ENCODE results near the gene IGSF9B. TPM values are rescaled to one million over a fixed set of nuclear protein-coding genes. Genes with fewer than 3 reads are reported as not detected.

Gene IGSF9B
- total RNA-seq, 1 experiment from 2014 or later: not detected

- Histone ChIP-seq H3K36me3 (no peaks in the 10 kb centered on the region), H3K4me3 (no peak overlapping the region), H3K4me1 (replicated peaks) (no peaks in the 10 kb centered on the region), H3K9me3 (replicated peaks) (no peaks in the 10 kb centered on the region), H3K27me3 (replicated peaks) (no peaks in the 10 kb centered on the region), H3K27ac (no peak overlapping the region)
- no peak for DNase-seq (ENCODE audit: low read depth in 1 of 2, low spot score in 2 of 2)
Measured at GRCh38 chr11:133898031-133898769, 58.6 kb downstream of the IGSF9B start.

GRCh38 chr11:133897331-133897650 lies 59.5 kb downstream of the IGSF9B start:
- DNase-seq (ENCODE audit: low read depth in 1 of 2, low spot score in 2 of 2): no peak
- Histone ChIP-seq H3K4me1 (replicated peaks) (no peaks in the 10 kb centered on the region), H3K27ac (no peak overlapping the region), H3K9me3 (replicated peaks) (no peaks in the 10 kb centered on the region), H3K27me3 (replicated peaks) (no peaks in the 10 kb centered on the region), H3K36me3 (no peaks in the 10 kb centered on the region), H3K4me3 (no peak overlapping the region)

- no peak for DNase-seq (ENCODE audit: low read depth in 1 of 2, low spot score in 2 of 2)
- no peaks in the 10 kb centered on the region for H3K4me1 ChIP-seq (replicated peaks)
- H3K27ac ChIP-seq: no peak overlapping the region
- no peak overlapping the region for H3K4me3 ChIP-seq
- no peaks in the 10 kb centered on the region for H3K27me3 ChIP-seq (replicated peaks)
- H3K36me3 ChIP-seq: no peaks in the 10 kb centered on the region
- H3K9me3 ChIP-seq (replicated peaks): no peaks in the 10 kb centered on the region
Measured at GRCh38 chr11:133896642-133897330, 60.0 kb downstream of the IGSF9B start.

- H3K4me3 ChIP-seq: no peak overlapping the region
- no peaks in the 10 kb centered on the region for H3K27me3 ChIP-seq (replicated peaks)
- no peak overlapping the region for H3K27ac ChIP-seq
- no peaks in the 10 kb centered on the region for H3K9me3 ChIP-seq (replicated peaks)
- no peak for DNase-seq (ENCODE audit: low read depth in 1 of 2, low spot score in 2 of 2)
- H3K36me3 ChIP-seq: no peaks in the 10 kb centered on the region
- H3K4me1 ChIP-seq (replicated peaks): no peaks in the 10 kb centered on the region
Measured at GRCh38 chr11:133896028-133896427, 60.7 kb downstream of the IGSF9B start.

DNA sequence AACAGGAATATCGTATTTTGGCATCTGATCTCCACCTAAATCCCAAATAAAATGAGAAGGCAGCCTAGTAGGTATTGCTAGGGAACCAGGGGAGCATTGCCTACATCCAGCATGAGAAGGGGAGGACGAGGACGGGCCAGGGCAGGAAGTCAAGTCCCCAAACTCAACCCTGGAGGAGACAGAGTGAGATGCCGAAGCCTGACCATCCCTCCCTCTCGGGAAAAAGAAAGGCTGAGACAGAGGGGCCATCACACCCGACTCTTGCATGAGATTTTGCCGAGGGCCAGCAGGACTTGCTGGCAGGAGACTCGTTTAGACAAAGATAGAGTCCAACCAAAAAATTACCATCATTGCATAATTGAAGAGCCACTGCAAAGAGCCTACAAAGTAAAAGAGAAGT lies 61.2 kb downstream of the IGSF9B start:
- no peak for DNase-seq (ENCODE audit: low read depth in 1 of 2, low spot score in 2 of 2)
- Histone ChIP-seq H3K4me1 (replicated peaks) (no peaks in the 10 kb centered on the region), H3K27me3 (replicated peaks) (no peaks in the 10 kb centered on the region), H3K36me3 (no peaks in the 10 kb centered on the region), H3K9me3 (replicated peaks) (no peaks in the 10 kb centered on the region), H3K4me3 (no peak overlapping the region), H3K27ac (no peak overlapping the region)

DNA sequence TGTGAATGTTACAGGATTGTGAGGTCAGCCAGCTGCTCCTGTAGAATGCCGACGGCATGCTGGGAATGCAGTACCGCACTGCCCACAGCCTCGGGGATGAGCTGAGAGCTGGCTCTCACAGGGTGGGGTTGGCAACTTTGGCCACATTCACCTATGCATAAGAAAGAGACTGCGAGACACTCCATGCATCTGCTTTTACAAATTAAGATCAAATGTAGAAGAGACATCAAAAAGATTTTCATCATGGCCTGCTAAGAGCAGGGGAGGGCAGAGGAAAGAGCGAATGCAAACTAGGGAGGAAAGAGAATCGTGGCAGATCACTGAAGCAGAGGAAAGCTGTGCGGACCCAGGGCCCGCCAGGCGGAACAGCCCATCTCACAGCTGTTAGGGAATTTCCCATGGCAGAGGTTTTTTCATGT lies 61.7 kb downstream of the IGSF9B start:
- Histone ChIP-seq H3K4me1 (replicated peaks) (no peaks in the 10 kb centered on the region), H3K36me3 (no peaks in the 10 kb centered on the region), H3K9me3 (replicated peaks) (no peaks in the 10 kb centered on the region), H3K27me3 (replicated peaks) (no peaks in the 10 kb centered on the region), H3K27ac (no peak overlapping the region), H3K4me3 (no peak overlapping the region)
- DNase-seq (ENCODE audit: low read depth in 1 of 2, low spot score in 2 of 2): no peak

- H3K27ac ChIP-seq: no peak overlapping the region
- no peak for DNase-seq (ENCODE audit: low read depth in 1 of 2, low spot score in 2 of 2)
- H3K27me3 ChIP-seq (replicated peaks): no peaks in the 10 kb centered on the region
- H3K4me1 ChIP-seq (replicated peaks): no peaks in the 10 kb centered on the region
- no peaks in the 10 kb centered on the region for H3K36me3 ChIP-seq
- H3K4me3 ChIP-seq: no peak overlapping the region
- H3K9me3 ChIP-seq (replicated peaks): no peaks in the 10 kb centered on the region
Measured at GRCh38 chr11:133893381-133893780, 63.4 kb downstream of the IGSF9B start.

DNA sequence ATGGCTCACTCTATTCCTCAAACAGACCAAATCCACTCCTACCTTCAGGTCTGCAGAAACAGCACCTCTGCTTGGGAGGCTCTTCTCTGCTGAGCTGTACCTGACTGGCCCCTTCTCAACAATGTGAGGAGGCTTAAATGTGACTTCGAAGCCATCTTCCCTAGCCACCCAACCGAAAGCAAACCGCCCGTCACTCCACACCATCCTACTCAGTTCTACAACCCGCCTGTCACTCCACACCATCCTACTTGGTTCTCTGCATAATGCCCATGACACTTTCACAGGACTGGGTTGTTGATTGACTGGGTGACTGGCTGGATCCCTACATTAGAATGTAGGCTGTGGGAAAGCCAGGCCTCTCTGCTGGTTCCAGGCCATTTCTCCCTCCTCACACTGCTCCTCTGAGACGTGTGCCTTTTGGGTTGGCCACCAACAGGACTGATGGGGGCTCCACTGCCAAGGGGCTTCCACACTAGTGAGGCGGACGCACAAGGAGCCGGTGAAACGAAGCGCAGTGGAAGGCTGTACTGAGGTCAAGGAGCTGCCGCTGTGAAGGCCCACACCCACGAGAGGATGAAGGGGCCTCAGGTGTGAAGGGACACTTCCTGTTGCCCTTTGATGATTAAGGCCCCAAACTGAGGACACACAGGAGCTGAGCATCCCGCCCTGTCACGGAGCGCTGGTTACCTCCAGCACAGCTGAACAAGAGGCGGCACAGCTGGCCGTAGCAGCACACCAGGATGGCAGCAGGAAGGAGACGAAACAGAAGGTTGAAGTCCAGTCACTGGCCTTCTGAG lies 64.0 kb downstream of the IGSF9B start:
- no peaks in the 10 kb centered on the region for H3K4me1 ChIP-seq (replicated peaks)
- no peaks in the 10 kb centered on the region for H3K9me3 ChIP-seq (replicated peaks)
- H3K27me3 ChIP-seq (replicated peaks): no peaks in the 10 kb centered on the region
- H3K4me3 ChIP-seq: no peak overlapping the region
- H3K27ac ChIP-seq: no peak overlapping the region
- no peaks in the 10 kb centered on the region for H3K36me3 ChIP-seq
- no peak for DNase-seq (ENCODE audit: low read depth in 1 of 2, low spot score in 2 of 2)

- no peak for DNase-seq (ENCODE audit: low read depth in 1 of 2, low spot score in 2 of 2)
- H3K4me1 ChIP-seq (replicated peaks): no peaks in the 10 kb centered on the region
- H3K4me3 ChIP-seq: no peak overlapping the region
- no peaks in the 10 kb centered on the region for H3K36me3 ChIP-seq
- H3K27me3 ChIP-seq (replicated peaks): no peaks in the 10 kb centered on the region
- H3K27ac ChIP-seq: no peak overlapping the region
- no peaks in the 10 kb centered on the region for H3K9me3 ChIP-seq (replicated peaks)
Measured at GRCh38 chr11:133892126-133892525, 64.6 kb downstream of the IGSF9B start.

DNA sequence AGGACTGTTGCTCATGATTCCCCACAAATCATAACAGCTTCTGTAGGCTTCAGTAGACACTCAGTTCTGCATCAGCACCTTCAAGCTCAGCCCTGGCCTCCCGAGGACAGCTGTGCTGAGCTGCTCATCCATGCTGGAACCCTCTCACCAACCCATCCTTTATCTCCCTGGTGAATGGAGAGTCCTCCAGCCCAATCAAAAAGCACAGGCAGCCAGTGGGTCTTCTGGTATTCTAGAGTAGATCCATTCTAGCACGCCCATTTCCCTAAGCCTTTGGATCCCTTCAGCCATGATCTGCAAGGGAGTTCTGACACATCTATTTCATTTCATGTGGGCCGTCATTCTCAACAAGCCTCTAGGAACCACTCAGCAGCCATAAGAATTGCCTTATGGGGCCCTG lies 66.9 kb downstream of the IGSF9B start:
- no peaks in the 10 kb centered on the region for H3K9me3 ChIP-seq (replicated peaks)
- H3K4me3 ChIP-seq: no peak overlapping the region
- H3K4me1 ChIP-seq (replicated peaks): no peaks in the 10 kb centered on the region
- no peak overlapping the region for H3K27ac ChIP-seq
- no peaks in the 10 kb centered on the region for H3K27me3 ChIP-seq (replicated peaks)
- no peak for DNase-seq (ENCODE audit: low read depth in 1 of 2, low spot score in 2 of 2)
- no peaks in the 10 kb centered on the region for H3K36me3 ChIP-seq

DNA sequence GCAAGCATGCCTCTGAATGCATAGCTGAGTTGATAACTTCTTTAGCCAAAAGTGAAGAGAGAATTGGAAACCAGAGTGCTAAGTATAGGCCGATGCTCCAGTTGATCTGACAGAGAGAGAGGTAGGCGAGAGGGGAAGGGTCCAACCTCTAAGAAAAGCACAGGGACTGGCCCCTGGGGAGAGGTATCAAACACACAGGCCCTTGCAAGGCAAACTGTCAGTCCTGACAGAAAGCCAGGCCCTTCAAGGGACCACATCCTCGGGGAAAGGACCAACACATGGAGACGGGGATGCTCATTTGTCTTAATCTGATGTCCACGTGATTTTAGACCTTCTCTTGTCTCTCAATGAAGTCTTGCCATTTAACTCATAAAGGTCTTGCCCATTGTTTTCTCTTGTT lies 67.6 kb downstream of the IGSF9B start:
- no peaks in the 10 kb centered on the region for H3K27me3 ChIP-seq (replicated peaks)

GRCh38 chr11:133887692-133888332 lies 69.0 kb downstream of the IGSF9B start:
- Histone ChIP-seq H3K27ac (no peak overlapping the region), H3K9me3 (replicated peaks) (no peaks in the 10 kb centered on the region), H3K4me1 (replicated peaks) (no peaks in the 10 kb centered on the region), H3K36me3 (no peaks in the 10 kb centered on the region), H3K4me3 (no peak overlapping the region), H3K27me3 (replicated peaks) (no peaks in the 10 kb centered on the region)
- DNase-seq (ENCODE audit: low read depth in 1 of 2, low spot score in 2 of 2): no peak

More for the DNA sequence above, 67.6 kb downstream of the IGSF9B start:
- H3K27ac ChIP-seq: no peak overlapping the region
- no peaks in the 10 kb centered on the region for H3K36me3 ChIP-seq
- no peaks in the 10 kb centered on the region for H3K4me1 ChIP-seq (replicated peaks)
- no peak overlapping the region for H3K4me3 ChIP-seq
- no peaks in the 10 kb centered on the region for H3K9me3 ChIP-seq (replicated peaks)
- no peak for DNase-seq (ENCODE audit: low read depth in 1 of 2, low spot score in 2 of 2)

DNA sequence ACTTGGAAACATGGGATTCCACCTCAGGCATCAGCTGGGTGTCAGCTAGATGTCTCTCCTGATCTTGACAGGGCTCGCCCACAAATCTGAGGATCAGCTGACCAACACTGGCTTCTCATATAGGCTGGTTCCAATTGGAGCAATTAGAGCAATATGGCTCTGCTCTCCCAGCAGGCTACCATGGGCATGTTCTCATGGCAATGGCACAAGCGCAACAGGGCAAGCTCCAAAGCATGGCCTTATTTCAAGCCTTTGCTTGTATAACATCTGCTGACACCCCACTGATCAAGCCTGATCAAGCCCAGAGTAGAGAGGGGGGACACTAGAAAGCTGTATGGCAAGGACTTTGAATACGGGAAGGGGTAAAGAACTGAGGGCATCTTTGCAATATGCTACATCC lies 70.7 kb downstream of the IGSF9B start:
- Histone ChIP-seq H3K36me3 (no peaks in the 10 kb centered on the region), H3K4me3 (no peak overlapping the region), H3K9me3 (replicated peaks) (no peaks in the 10 kb centered on the region), H3K27ac (no peak overlapping the region), H3K4me1 (replicated peaks) (no peaks in the 10 kb centered on the region), H3K27me3 (replicated peaks) (no peaks in the 10 kb centered on the region)
- DNase-seq (ENCODE audit: low read depth in 1 of 2, low spot score in 2 of 2): no peak

GRCh38 chr11:133872160-133872559 lies 84.6 kb downstream of the IGSF9B start:
- Histone ChIP-seq H3K36me3 (no peaks in the 10 kb centered on the region), H3K4me3 (no peak overlapping the region), H3K9me3 (replicated peaks) (no peaks in the 10 kb centered on the region), H3K4me1 (replicated peaks) (no peaks in the 10 kb centered on the region), H3K27me3 (replicated peaks) (no peaks in the 10 kb centered on the region), H3K27ac (no peak overlapping the region)
- no peak for DNase-seq (ENCODE audit: low read depth in 1 of 2, low spot score in 2 of 2)
